Trophoblast cell (in vitro differentiated cells and primary cell): ENCODE results near the gene SYNM.

Experiments used
- DNase-seq, 2 donors: peaks; one replicate each; pipeline ENCODE4 v3.0.0-alpha.2; 2016
- H2AFZ ChIP-seq: 2 replicates; pipeline ENCODE4 v1.6.1; 2013; ENCODE audit warnings: low read length, moderate library complexity, mild to moderate bottlenecking; ENCODE audit not compliant: insufficient read depth, poor library complexity
- H2AK5ac ChIP-seq: 2 replicates; pipeline ENCODE4 v1.6.1; 2013; ENCODE audit warnings: mild to moderate bottlenecking, low read length
- H2BK120ac ChIP-seq: 2 replicates; pipeline ENCODE4 v1.6.1; 2013; ENCODE audit warnings: low read length, mild to moderate bottlenecking, moderate library complexity; ENCODE audit not compliant: insufficient read depth, poor library complexity
- H2BK12ac ChIP-seq: 2 replicates; pipeline ENCODE4 v1.6.1; 2013; ENCODE audit warnings: mild to moderate bottlenecking, low read length, moderate library complexity
- H2BK5ac ChIP-seq: 2 replicates; pipeline ENCODE4 v1.6.1; 2013; ENCODE audit warnings: low read length, low read depth, moderate library complexity, mild to moderate bottlenecking; ENCODE audit not compliant: poor library complexity
- H3K14ac ChIP-seq: 2 replicates; pipeline ENCODE4 v1.6.1; 2013; ENCODE audit warnings: mild to moderate bottlenecking, low read length
- H3K18ac ChIP-seq: 2 replicates; pipeline ENCODE4 v1.6.1; 2013; ENCODE audit warnings: mild to moderate bottlenecking, low read length
- H3K23ac ChIP-seq: 2 replicates; pipeline ENCODE4 v1.6.1; 2013; ENCODE audit warnings: low read length
- H3K27ac ChIP-seq: 2 replicates; pipeline ENCODE4 v1.5.1; 2013; ENCODE audit warnings: low read depth, mild to moderate bottlenecking, inconsistent platforms, low read length, moderate library complexity
- H3K27me3 ChIP-seq: 2 replicates; pipeline ENCODE4 v1.6.1; 2013; ENCODE audit warnings: inconsistent platforms, mild to moderate bottlenecking, low read length, moderate library complexity; ENCODE audit not compliant: insufficient read depth
- H3K36me3 ChIP-seq, 2 experiments: 1 replicate in 1 of 2; 2 replicates in 1 of 2; pipeline ENCODE4 v1.6.1; 2013; ENCODE audit warnings: low read length in 2 of 2, mild to moderate bottlenecking in 2 of 2, moderate library complexity in 1 of 2; ENCODE audit not compliant: insufficient read depth in 2 of 2, control insufficient read depth in 1 of 2
- H3K4ac ChIP-seq: 2 replicates; pipeline ENCODE4 v1.6.1; 2013; ENCODE audit warnings: low read depth, mild to moderate bottlenecking, low read length, moderate library complexity
- H3K4me1 ChIP-seq, 2 experiments: 1 replicate in 1 of 2; 2 replicates in 1 of 2; pipeline ENCODE4 v1.6.1; 2013; ENCODE audit warnings: low read length in 2 of 2, mild to moderate bottlenecking in 2 of 2, moderate library complexity in 1 of 2; ENCODE audit not compliant: insufficient read depth in 2 of 2, control insufficient read depth in 1 of 2
- H3K4me2 ChIP-seq: 2 replicates; pipeline ENCODE4 v1.6.1; 2013; ENCODE audit warnings: inconsistent platforms, mild to moderate bottlenecking, low read length, moderate library complexity
- H3K4me3 ChIP-seq: 2 replicates; pipeline ENCODE4 v1.5.1; 2013; ENCODE audit warnings: mild to moderate bottlenecking, low read depth, low read length, inconsistent platforms
- H3K79me1 ChIP-seq: one replicate; pipeline ENCODE4 v1.6.1; 2013; ENCODE audit warnings: low read length
- H3K79me2 ChIP-seq: 2 replicates; pipeline ENCODE4 v1.6.1; 2013; ENCODE audit warnings: low read length, mild to moderate bottlenecking; ENCODE audit not compliant: control insufficient read depth, insufficient read depth, poor library complexity
- H3K9ac ChIP-seq: 2 replicates; pipeline ENCODE4 v1.6.1; 2013; ENCODE audit warnings: mild to moderate bottlenecking, low read length
- H3K9me3 ChIP-seq: 2 replicates; pipeline ENCODE4 v1.6.1; 2013; ENCODE audit warnings: low read depth, mild to moderate bottlenecking, control low read depth, inconsistent platforms, low read length; ENCODE audit not compliant: insufficient read depth
- H4K12ac ChIP-seq: 2 replicates; pipeline ENCODE4 v1.6.1; 2013; ENCODE audit warnings: low read depth, mild to moderate bottlenecking, low read length, moderate library complexity
- H4K8ac ChIP-seq: 2 replicates; pipeline ENCODE4 v1.6.1; 2013; ENCODE audit warnings: low read depth, mild to moderate bottlenecking, low read length, moderate library complexity
- H4K91ac ChIP-seq: one replicate; pipeline ENCODE4 v1.6.1; 2013; ENCODE audit warnings: low read depth, mild to moderate bottlenecking, low read length, moderate library complexity
- WGBS: extraction: QIAGEN DNeasy Blood & Tissue Kit; methylation state at CpG from one replicate; pipeline ENCODE4 v1.1.7; 2013; ENCODE audit warnings: missing lambda C conversion rate; ENCODE audit not compliant: insufficient read length, insufficient coverage; ENCODE audit errors: extremely low coverage; 5-methylcytosine and 5-hydroxymethylcytosine counted together

SYNM gene

GRCh38 chr15:99169769-99170311, 65.0 kb downstream of the SYNM start:
- Histone ChIP-seq H3K4me2 (no peak overlapping the region), H4K12ac (no peak overlapping the region), H2BK120ac (no peak overlapping the region), H2AK5ac (no peak overlapping the region), H3K27me3 (no peaks in the 10 kb centered on the region), H4K8ac (no peak overlapping the region), H2BK12ac (no peak overlapping the region), H3K79me2 (no peaks in the 10 kb centered on the region), H3K18ac (no peak overlapping the region), H3K4me3 (no peak overlapping the region), H3K36me3 (peaks cover 13 to 22% of the 10 kb centered on the region in 2 experiments), H3K14ac (no peak overlapping the region), H4K91ac (no peak overlapping the region), H3K9ac (no peak overlapping the region), H2AFZ (no peak overlapping the region), H3K4ac (no peak overlapping the region), H3K27ac (no peak overlapping the region), H3K9me3 (peaks cover 3% of the 10 kb centered on the region), H3K23ac (no peak overlapping the region), H3K79me1 (peaks cover 6% of the 10 kb centered on the region), H2BK5ac (no peak overlapping the region), H3K4me1 (peaks cover 0 to 15% of the 10 kb centered on the region in 2 experiments)
- peak; percentile 13 to 22 for DNase-seq
- no CpG with 5 or more reads among the region's 10 CpGs for WGBS

GRCh38 chr15:99170476-99171065, 65.7 kb downstream of the SYNM start:
- Histone ChIP-seq H2BK120ac (no peak overlapping the region), H3K27ac (no peak overlapping the region), H3K79me1 (peaks cover 6% of the 10 kb centered on the region), H3K4me2 (no peak overlapping the region), H2AFZ (no peak overlapping the region), H4K8ac (no peak overlapping the region), H4K12ac (no peak overlapping the region), H3K18ac (no peak overlapping the region), H3K36me3 (peaks cover 13 to 23% of the 10 kb centered on the region in 2 experiments), H2AK5ac (no peak overlapping the region), H2BK5ac (no peak overlapping the region), H3K4ac (no peak overlapping the region), H3K23ac (no peak overlapping the region), H3K14ac (no peak overlapping the region), H3K79me2 (no peaks in the 10 kb centered on the region), H3K9me3 (peaks cover 3% of the 10 kb centered on the region), H3K4me3 (no peak overlapping the region), H3K4me1 (peaks cover 3 to 21% of the 10 kb centered on the region in 2 experiments), H3K9ac (no peak overlapping the region), H3K27me3 (no peaks in the 10 kb centered on the region), H2BK12ac (no peak overlapping the region), H4K91ac (no peak overlapping the region)
- no CpG with 5 or more reads among the region's 7 CpGs for WGBS
- no peak for DNase-seq

- no peak overlapping the region for H2BK5ac ChIP-seq
- no peaks in the 10 kb centered on the region for H3K79me2 ChIP-seq
- no peak for DNase-seq
These were observed 67.3 kb downstream of the SYNM start for GRCh38 chr15:99172171-99172570.

GRCh38 chr15:99172989-99173388, 68.1 kb downstream of the SYNM start:
- Histone ChIP-seq H3K79me1 (peaks cover 6% of the 10 kb centered on the region), H2BK5ac (no peak overlapping the region), H3K79me2 (no peaks in the 10 kb centered on the region), H3K14ac (no peak overlapping the region), H3K4me2 (no peak overlapping the region), H3K4me1 (peaks cover 3 to 21% of the 10 kb centered on the region in 2 experiments), H2AFZ (no peak overlapping the region), H4K91ac (no peak overlapping the region), H3K27me3 (no peaks in the 10 kb centered on the region), H3K9me3 (peaks cover 2% of the 10 kb centered on the region), H3K23ac (no peak overlapping the region), H3K36me3 (peaks cover 13 to 14% of the 10 kb centered on the region in 2 experiments), H2BK12ac (no peak overlapping the region), H3K27ac (no peak overlapping the region), H3K4ac (no peak overlapping the region), H2AK5ac (no peak overlapping the region), H4K8ac (no peak overlapping the region), H3K9ac (no peak overlapping the region), H2BK120ac (no peak overlapping the region), H4K12ac (no peak overlapping the region), H3K18ac (no peak overlapping the region), H3K4me3 (no peak overlapping the region)
- DNase-seq, result no peak
- WGBS, result no CpG with 5 or more reads among the region's 3 CpGs

More at GRCh38 chr15:99172171-99172570, 67.3 kb downstream of the SYNM start:
- Histone ChIP-seq H3K14ac (no peak overlapping the region), H3K9ac (no peak overlapping the region), H3K4me3 (no peak overlapping the region), H2AFZ (no peak overlapping the region), H4K12ac (no peak overlapping the region), H4K8ac (no peak overlapping the region), H4K91ac (no peak overlapping the region), H3K27ac (no peak overlapping the region), H3K27me3 (no peaks in the 10 kb centered on the region), H2BK120ac (no peak overlapping the region), H3K79me1 (peaks cover 6% of the 10 kb centered on the region), H3K4me1 (peaks cover 3 to 21% of the 10 kb centered on the region in 2 experiments), H3K18ac (no peak overlapping the region), H3K4me2 (no peak overlapping the region), H3K9me3 (peaks cover 3% of the 10 kb centered on the region), H3K4ac (no peak overlapping the region), H2BK12ac (no peak overlapping the region), H3K23ac (no peak overlapping the region), H3K36me3 (peaks cover 13 to 16% of the 10 kb centered on the region in 2 experiments), H2AK5ac (no peak overlapping the region)
- no CpG with 5 or more reads among the region's 4 CpGs for WGBS
